Spleen (tissue), 11 donors: ENCODE results near the gene S100A4. TPM values are rescaled to one million over a fixed set of nuclear protein-coding genes. Genes with fewer than 3 reads are reported as not detected.

ENCODE experiments used
- DNase-seq: peaks from one replicate; pipeline ENCODE4 v3.0.0-alpha.2; 2020
- H3K27ac ChIP-seq, 8 donors: fragments of 200-600 bp; sonication (generic) in 7 of 8; 1 replicate in 4 of 8; 2 replicates in 4 of 8; pipeline versions ENCODE4 v1.5.0 to v1.8.0; 2016 to 2021; ENCODE audit warnings: inconsistent platforms in 4 of 8, mild to moderate bottlenecking in 4 of 8, moderate library complexity in 1 of 8
- H3K27me3 ChIP-seq, 7 donors: fragments of 200-600 bp; sonication (generic) in 6 of 7; replicated peaks in 1 of 7; 1 replicate in 4 of 7; 2 replicates in 3 of 7; pipeline versions ENCODE4 v1.5.0 to v1.8.0; 2016 to 2021; ENCODE audit warnings: inconsistent platforms in 3 of 7, mild to moderate bottlenecking in 1 of 7
- H3K36me3 ChIP-seq, 6 donors: fragments of 200-600 bp; sonication (generic) in 5 of 6; 1 replicate in 4 of 6; 2 replicates in 2 of 6; pipeline versions ENCODE4 v1.5.0 to v1.8.0; 2016 to 2021; ENCODE audit warnings: inconsistent platforms in 2 of 6
- H3K4me1 ChIP-seq, 6 donors: fragments of 200-600 bp; sonication (generic) in 5 of 6; 1 replicate in 3 of 6; 2 replicates in 3 of 6; pipeline versions ENCODE4 v1.5.0 to v1.8.0; 2016 to 2021; ENCODE audit warnings: inconsistent platforms in 3 of 6
- H3K4me3 ChIP-seq, 8 donors: fragments of 200-600 bp; sonication (generic) in 7 of 8; 1 replicate in 4 of 8; 2 replicates in 4 of 8; pipeline versions ENCODE4 v1.5.0 to v1.8.0; 2016 to 2021; ENCODE audit warnings: inconsistent platforms in 4 of 8, mild to moderate bottlenecking in 4 of 8, moderate library complexity in 2 of 8
- H3K9me3 ChIP-seq, 8 donors: fragments of 200-600 bp; sonication (generic) in 7 of 8; 1 replicate in 4 of 8; 2 replicates in 4 of 8; pipeline versions ENCODE4 v1.5.0 to v1.8.0; 2016 to 2021; ENCODE audit warnings: inconsistent platforms in 4 of 8
- POLR2A ChIP-seq, 3 donors: fragments of 450-650 bp; IDR thresholded peaks; one replicate each; pipeline ENCODE4 v1.5.1; 2017; ENCODE audit warnings: antibody characterized with exemption in 3 of 3, mild to moderate bottlenecking in 1 of 3
- POLR2AphosphoS5 ChIP-seq, 3 donors: sonication (generic); formaldehyde crosslinking; IDR thresholded peaks; one replicate each; pipeline ENCODE4 v1.5.1; 2017; ENCODE audit warnings: antibody characterized with exemption in 3 of 3
- WGBS, 5 donors: extraction: QIAGEN DNeasy Blood & Tissue Kit in 3 of 5; methylation state at CpG; one replicate each; pipeline versions ENCODE4 v1.1.5 to v1.1.7; 2013 to 2018; 5-methylcytosine and 5-hydroxymethylcytosine counted together
- intact Hi-C: fragments of 100-400 bp; cut with DNase I; formaldehyde crosslinking; loops from one replicate; pipeline ENCODE4 v1.15.0; 2023; ENCODE audit warnings: low total_unique reads
- polyA plus RNA-seq, 3 donors: library from polyadenylated mRNA; stranded (reverse); fragments of 200-250 nt; gene quantifications; one replicate each; pipeline ENCODE4 v1.2.1, GENCODE V29; 2013
- total RNA-seq, 7 donors: library from RNA; depleted of rRNA in 3 of 7; stranded (reverse); fragments of >200 nt in 3 of 7; fragmentation: NEBNext Ultra II Directional in 4 of 7; extraction: Animal tissue kit (Norgen Biotek cat#: 25700) in 4 of 7; gene quantifications; one replicate each; pipeline versions ENCODE4 v1.1.0 to v1.2.1, GENCODE V29; 2016 to 2021
- TF ChIP-seq, protein P1 (sequence below), 11 experiments: fragments of 200-600 bp in 7 of 11; fragments of 450-650 bp in 4 of 11; sonication (generic) in 4 of 11; IDR thresholded peaks in 8 of 11; conservative IDR thresholded peaks in 3 of 11; 1 replicate in 7 of 11; 2 replicates in 4 of 11; pipeline versions ENCODE4 v1.4.0 to v1.8.0; 2016 to 2021; ENCODE audit warnings: antibody characterized with exemption in 11 of 11, inconsistent platforms in 4 of 11, mild to moderate bottlenecking in 1 of 11
- donor health status: healthy with polysubstance abuse.
- donor health status: DM: no; HTN: no; CAD: no; lungs with moderate emphysema.
- donor health status: DM: no; HTN: no; CAD: no.
- donor health status: Bipolar disorder and iron deficiency.
- donor health status: healthy.
- donor health status: DM: no; HTN: no; CAD: no.
- donor health status: DM: yes; HTN: yes; CAD: no.

S100A4 gene
- total and polyA plus RNA-seq, 10 donors: 161 to 755 (median 321) TPM

- 72 to 91% (median 87%) methylated on average over 7 of the region's 7 CpGs for WGBS, 5 donors
- Histone ChIP-seq H3K9me3 (no peaks in the 10 kb centered on the region), H3K4me3 (peak overlapping the region; percentile 56 to 84 (median 66)), H3K36me3 (peaks cover 0 to 12% (median 0%) of the 10 kb centered on the region in 6 donors), H3K4me1 (peaks cover 21 to 68% (median 52%) of the 10 kb centered on the region in 6 donors), H3K27ac (peak overlapping the region in 7 of 8 donors; percentile 42 to 99 (median 95)), H3K27me3 (no peaks in the 10 kb centered on the region)
- DNase-seq: no peak
- intact Hi-C loops: loop anchor here (5.0 kb wide), 1 partner anchor 33 kb away; the partner anchor contains the start of gene S100A2
- TF ChIP-seq POLR2A (IDR thresholded peaks at IDR 0.05) (no peak), POLR2AphosphoS5 (IDR thresholded peaks at IDR 0.05) (no peak)
- TF ChIP-seq, protein P1, sequence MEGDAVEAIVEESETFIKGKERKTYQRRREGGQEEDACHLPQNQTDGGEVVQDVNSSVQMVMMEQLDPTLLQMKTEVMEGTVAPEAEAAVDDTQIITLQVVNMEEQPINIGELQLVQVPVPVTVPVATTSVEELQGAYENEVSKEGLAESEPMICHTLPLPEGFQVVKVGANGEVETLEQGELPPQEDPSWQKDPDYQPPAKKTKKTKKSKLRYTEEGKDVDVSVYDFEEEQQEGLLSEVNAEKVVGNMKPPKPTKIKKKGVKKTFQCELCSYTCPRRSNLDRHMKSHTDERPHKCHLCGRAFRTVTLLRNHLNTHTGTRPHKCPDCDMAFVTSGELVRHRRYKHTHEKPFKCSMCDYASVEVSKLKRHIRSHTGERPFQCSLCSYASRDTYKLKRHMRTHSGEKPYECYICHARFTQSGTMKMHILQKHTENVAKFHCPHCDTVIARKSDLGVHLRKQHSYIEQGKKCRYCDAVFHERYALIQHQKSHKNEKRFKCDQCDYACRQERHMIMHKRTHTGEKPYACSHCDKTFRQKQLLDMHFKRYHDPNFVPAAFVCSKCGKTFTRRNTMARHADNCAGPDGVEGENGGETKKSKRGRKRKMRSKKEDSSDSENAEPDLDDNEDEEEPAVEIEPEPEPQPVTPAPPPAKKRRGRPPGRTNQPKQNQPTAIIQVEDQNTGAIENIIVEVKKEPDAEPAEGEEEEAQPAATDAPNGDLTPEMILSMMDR (IDR thresholded peaks at IDR 0.05 in 8 of 11, conservative IDR thresholded peaks at IDR 0.05 in 3 of 11): no peak
Measured at GRCh38 chr1:153534226-153534924, 11.2 kb downstream of the S100A4 start.

DNA sequence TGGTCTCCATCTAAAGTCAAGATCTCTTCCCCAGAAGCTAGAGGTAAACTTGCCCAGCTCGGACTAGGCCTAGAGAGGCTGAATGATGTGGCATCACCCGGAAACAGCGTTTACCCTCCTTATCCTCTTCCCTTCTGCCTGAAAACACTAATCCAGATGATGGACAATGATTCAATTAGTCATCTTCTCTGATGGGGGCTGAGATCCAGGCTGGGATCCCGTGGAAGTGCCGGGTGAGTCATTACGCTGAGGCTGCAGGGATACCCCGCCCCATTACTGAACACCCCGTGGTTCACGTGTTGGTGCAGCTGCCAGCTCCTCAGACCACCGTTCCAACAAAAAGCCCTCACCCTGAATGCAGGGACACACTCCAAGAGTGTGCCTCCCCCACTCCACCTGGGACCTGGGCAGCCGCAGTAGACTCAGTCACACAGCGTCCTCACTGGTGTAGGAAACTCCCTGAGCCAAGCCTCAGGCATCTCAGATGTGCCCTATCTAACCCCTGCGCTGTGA lies 11.9 kb downstream of the S100A4 start:
- Histone ChIP-seq H3K27me3 (no peaks in the 10 kb centered on the region), H3K9me3 (no peaks in the 10 kb centered on the region), H3K4me3 (peak overlapping the region in 7 of 8 donors; percentile 15 to 84 (median 68)), H3K27ac (peak overlapping the region; percentile 7 to 99 (median 95)), H3K4me1 (peaks cover 21 to 67% (median 52%) of the 10 kb centered on the region in 6 donors), H3K36me3 (peaks cover 0 to 12% (median 0%) of the 10 kb centered on the region in 6 donors)
- peak; percentile 70 for DNase-seq
- TF ChIP-seq, protein P1 (IDR thresholded peaks at IDR 0.05 in 8 of 11, conservative IDR thresholded peaks at IDR 0.05 in 3 of 11): no peak
- TF ChIP-seq POLR2AphosphoS5 (IDR thresholded peaks at IDR 0.05) (no peak), POLR2A (IDR thresholded peaks at IDR 0.05) (no peak)
- WGBS, 5 donors: 46 to 83% (median 69%) methylated on average over 13 of the region's 13 CpGs
- intact Hi-C loops: loop anchor here (5.0 kb wide), 1 partner anchor 34 kb away; the partner anchor contains the start of gene S100A2

DNA sequence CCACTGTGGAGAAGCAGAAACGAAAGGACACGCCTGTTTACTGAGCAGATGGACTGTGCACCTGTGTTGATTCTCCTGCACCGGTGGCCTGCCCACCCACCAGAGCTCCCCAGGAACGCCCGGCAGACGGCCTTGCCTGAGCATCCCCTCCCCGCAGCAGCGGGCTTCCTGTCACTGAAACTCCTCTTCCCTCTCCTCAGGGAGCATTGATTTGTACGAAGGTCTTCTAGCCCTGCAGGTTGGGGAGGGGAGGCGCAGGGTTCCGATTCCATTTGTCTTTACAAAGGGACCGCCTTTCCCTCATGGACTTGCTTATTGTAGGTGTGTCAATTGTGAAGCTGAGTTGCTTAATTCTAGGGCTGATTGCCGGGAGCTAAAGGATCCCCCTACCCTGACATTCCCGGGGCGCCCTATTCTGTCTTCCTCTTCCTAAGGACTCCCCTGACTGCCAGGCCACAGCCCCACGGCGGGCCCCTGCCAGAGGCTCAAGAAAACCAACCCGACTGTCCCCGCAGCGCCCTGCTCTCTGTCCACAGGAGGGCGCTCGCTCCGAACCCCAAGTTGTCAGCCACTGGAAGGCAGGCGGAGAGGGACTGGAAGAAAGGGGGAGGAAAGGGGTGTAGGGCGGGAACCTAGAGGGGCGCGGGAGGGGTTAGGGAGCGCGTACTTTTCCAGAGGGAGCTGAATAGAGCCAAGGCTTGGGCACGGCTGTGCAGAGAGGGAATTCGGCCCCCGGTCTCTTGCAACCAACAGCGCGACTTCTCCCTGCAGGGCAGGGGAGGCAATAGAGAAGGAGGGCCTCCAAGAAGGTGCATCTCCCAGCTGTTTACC lies 12.6 kb downstream of the S100A4 start:
- Histone ChIP-seq H3K36me3 (peaks cover 0 to 12% (median 0%) of the 10 kb centered on the region in 6 donors), H3K27me3 (no peaks in the 10 kb centered on the region), H3K9me3 (no peaks in the 10 kb centered on the region), H3K4me1 (peaks cover 21 to 67% (median 52%) of the 10 kb centered on the region in 6 donors), H3K27ac (peak overlapping the region; percentile 7 to 99 (median 95)), H3K4me3 (peak overlapping the region in 5 of 8 donors; percentile 15 to 84 (median 69))
- intact Hi-C loops: loop anchor here (5.0 kb wide), 1 partner anchor 34 kb away; the partner anchor contains the start of gene S100A2
- TF ChIP-seq POLR2AphosphoS5 (IDR thresholded peaks at IDR 0.05) (peak; percentile 43 to 57 (median 46)), POLR2A (IDR thresholded peaks at IDR 0.05) (no peak)
- TF ChIP-seq, protein P1 (IDR thresholded peaks at IDR 0.05 in 8 of 11, conservative IDR thresholded peaks at IDR 0.05 in 3 of 11): peak; percentile 54 to 93 (median 79)
- peak; percentile 94 for DNase-seq
- WGBS, 5 donors: 29 to 32% (median 32%) methylated on average over 34 of the region's 34 CpGs
